Measurements from ENCODE around the gene DNASE2. TPM values are rescaled to one million over a fixed set of nuclear protein-coding genes. Genes with fewer than 3 reads are reported as not detected.

Gene DNASE2
- total and polyA plus RNA-seq, 2 of the 8 experiments (the other 6 are each of a cell fraction or from before 2014, with no cell fraction given), result 33.2 to 48.2 TPM

DNA sequence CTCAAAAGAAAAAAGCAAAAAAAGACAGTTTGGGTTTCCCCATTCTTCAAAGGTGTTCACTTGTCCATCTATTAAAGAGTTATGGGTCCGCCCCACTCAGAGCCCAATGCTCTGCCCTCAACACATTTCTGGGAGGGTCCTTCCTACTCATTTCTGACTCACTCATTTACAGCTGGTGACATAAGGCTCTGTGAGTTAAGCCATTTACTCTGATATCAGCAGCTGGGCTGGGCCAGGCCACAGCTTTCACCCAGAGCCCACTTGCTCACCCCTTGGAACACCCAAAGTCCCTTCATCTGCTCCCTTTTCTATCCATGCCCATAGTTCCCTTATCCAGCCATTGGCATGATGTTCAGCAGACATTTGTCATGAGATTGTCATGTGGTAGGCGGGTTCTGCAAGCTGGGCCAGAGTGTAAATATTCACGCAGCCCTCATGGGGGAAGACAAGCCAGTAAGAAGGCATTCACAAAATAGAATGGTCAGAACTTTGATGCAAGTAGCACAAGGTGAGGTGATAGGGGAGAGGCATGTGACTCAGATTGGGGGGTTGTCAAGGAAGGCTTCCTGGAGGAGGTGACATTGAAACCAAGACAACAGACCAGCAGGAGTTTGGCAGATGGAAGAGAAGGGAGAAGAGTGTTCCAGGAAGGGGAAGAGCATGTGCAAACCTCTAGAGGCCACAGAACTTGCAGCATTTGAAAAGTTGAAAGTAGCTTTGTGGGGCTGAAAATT is 37.1 kb downstream of the DNASE2 start:
- FAIRE-seq (no peak), DNase-seq (ENCODE audit: low read depth in 1 of 2, low spot score in 2 of 2) (no peak)
- H3K14ac ChIP-seq (ENCODE audit: insufficient read length), result no peak overlapping the region
- no peak overlapping the region for H4K91ac ChIP-seq (replicated peaks; ENCODE audit: insufficient read length, low read length)
- no peaks in the 10 kb centered on the region for H3K9me3 ChIP-seq (ENCODE audit: insufficient read depth in 2 of 2, low read depth in 1 of 2, low read length in 1 of 2)
- no peak overlapping the region for H3K23ac ChIP-seq (ENCODE audit: insufficient read length)
- POLR2A ChIA-PET (ENCODE audit: partially characterized antibody), result no interaction called here
- H2BK12ac ChIP-seq (ENCODE audit: low read depth, low read length), result no peak overlapping the region
- 89% methylated on average over 3 of the region's 3 CpGs; no CpG with 5 or more reads in 1 of the 2 experiments for WGBS, 2 experiments (ENCODE audit: extremely low coverage in 1 of 2, insufficient coverage in 1 of 2, insufficient read length in 1 of 2, insufficient replicate concordance in 2 of 2, low coverage in 1 of 2, low lambda C conversion rate in 2 of 2, missing lambda C conversion rate in 1 of 2)
- H3K4me2 ChIP-seq (ENCODE audit: insufficient read depth in 1 of 2, low read depth in 2 of 2, low read length in 2 of 2), result no peak overlapping the region
- H3K4me1 ChIP-seq (replicated peaks in 1 of 4; ENCODE audit: control insufficient read depth in 3 of 4, insufficient read depth in 4 of 4, low read length in 3 of 4), result peaks cover 6 to 28% (median 8%) of the 10 kb centered on the region in 4 experiments
- H3K27ac ChIP-seq (ENCODE audit: low read depth, low read length), result no peak overlapping the region
- no peak overlapping the region for H2AK5ac ChIP-seq (ENCODE audit: low read depth, low read length)
- H2BK5ac ChIP-seq (ENCODE audit: low read depth, low read length), result no peak overlapping the region
- H3K4me3 ChIP-seq (ENCODE audit: extremely low read depth in 1 of 4, insufficient read depth in 2 of 4, low read depth in 3 of 4, low read length in 4 of 4), result no peak overlapping the region
- H4K20me1 ChIP-seq (replicated peaks in 1 of 2; ENCODE audit: control insufficient read depth in 1 of 2, insufficient read depth in 2 of 2, low read length in 2 of 2), result peaks cover 8 to 22% of the 10 kb centered on the region in 2 experiments
- no peak overlapping the region for H4K8ac ChIP-seq (ENCODE audit: extremely low read depth, insufficient read depth, low read length)
- CTCF ChIA-PET (ENCODE audit: partially characterized antibody), result interaction anchor here (1.1 to 5.7 kb wide), 4 partner anchors 8 to 84 kb away, joined by 3 to 89 read pairs (median 4); no protein-coding TSS in a partner anchor
- peaks cover 11% of the 10 kb centered on the region for H3K79me1 ChIP-seq (ENCODE audit: low read depth, low read length)
- H4K5ac ChIP-seq (ENCODE audit: insufficient read length, low read depth, low read length), result no peak overlapping the region
- H2BK120ac ChIP-seq (replicated peaks; ENCODE audit: low read depth, low read length), result no peak overlapping the region
- H2AFZ ChIP-seq (ENCODE audit: low read length), result no peak overlapping the region
- no peak overlapping the region for H3K56ac ChIP-seq (replicated peaks; ENCODE audit: insufficient read length, low read depth, low read length)
- no peak overlapping the region for H2BK20ac ChIP-seq (ENCODE audit: low read length)
- H3K36me3 ChIP-seq (ENCODE audit: control insufficient read depth in 2 of 4, insufficient read depth in 4 of 4, low read length in 3 of 4), result peaks cover 0 to 3% (median under 1%) of the 10 kb centered on the region in 4 experiments; a peak in 2 of 8 replicates
- H3K18ac ChIP-seq (ENCODE audit: extremely low read depth, low read length), result no peak overlapping the region
- no peak overlapping the region for H3K4ac ChIP-seq (replicated peaks; ENCODE audit: insufficient read length, low read depth, low read length)
- no peak overlapping the region for H3K9ac ChIP-seq (replicated peaks in 1 of 4; ENCODE audit: extremely low read depth in 1 of 4, low read depth in 3 of 4, low read length in 3 of 4)
- H3K79me2 ChIP-seq (ENCODE audit: control insufficient read depth in 1 of 2, insufficient read depth in 2 of 2, low read length in 2 of 2), result peaks cover 0 to 9% of the 10 kb centered on the region in 2 experiments; a peak in 2 of 4 replicates
- H3K23me2 ChIP-seq (ENCODE audit: low read depth, low read length), result peaks cover 8% of the 10 kb centered on the region
- H3K27me3 ChIP-seq (replicated peaks in 1 of 4; ENCODE audit: control insufficient read depth in 3 of 4, extremely low read depth in 1 of 4, insufficient read depth in 3 of 4, low read length in 3 of 4), result no peaks in the 10 kb centered on the region; a peak in 1 of 7 replicates
- no peak overlapping the region for H2BK15ac ChIP-seq (ENCODE audit: low read length)
- TF ChIP-seq CBX8 (IDR thresholded peaks at IDR 0.05; ENCODE audit: borderline replicate concordance, low read depth, low read length) (no peak), FOSL1 (IDR thresholded peaks at IDR 0.05; ENCODE audit: insufficient read depth, low read depth, low read length) (no peak), BCL11A (IDR thresholded peaks at IDR 0.05; ENCODE audit: low read depth in 2 of 2, low read length in 2 of 2) (no peak), GABPA (IDR thresholded peaks at IDR 0.05; ENCODE audit: borderline replicate concordance, insufficient read depth, low read length) (no peak), YY1 (IDR thresholded peaks at IDR 0.05; ENCODE audit: low read depth, low read length) (no peak), SP1 (IDR thresholded peaks at IDR 0.05; ENCODE audit: low read depth, low read length) (no peak), EP300 (IDR thresholded peaks at IDR 0.05; ENCODE audit: borderline replicate concordance in 1 of 2, low read depth in 2 of 2, low read length in 2 of 2) (no peak), KDM5A (IDR thresholded peaks at IDR 0.05; ENCODE audit: low read length) (no peak), SP4 (IDR thresholded peaks at IDR 0.05; ENCODE audit: low read length) (no peak), SIX5 (IDR thresholded peaks at IDR 0.05; ENCODE audit: low read depth, low read length) (no peak), ZNF274 (IDR thresholded peaks at IDR 0.05; ENCODE audit: borderline replicate concordance, extremely low read depth, low read length) (no peak)
- TF ChIP-seq, protein P1, sequence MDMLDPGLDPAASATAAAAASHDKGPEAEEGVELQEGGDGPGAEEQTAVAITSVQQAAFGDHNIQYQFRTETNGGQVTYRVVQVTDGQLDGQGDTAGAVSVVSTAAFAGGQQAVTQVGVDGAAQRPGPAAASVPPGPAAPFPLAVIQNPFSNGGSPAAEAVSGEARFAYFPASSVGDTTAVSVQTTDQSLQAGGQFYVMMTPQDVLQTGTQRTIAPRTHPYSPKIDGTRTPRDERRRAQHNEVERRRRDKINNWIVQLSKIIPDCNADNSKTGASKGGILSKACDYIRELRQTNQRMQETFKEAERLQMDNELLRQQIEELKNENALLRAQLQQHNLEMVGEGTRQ (IDR thresholded peaks at IDR 0.05; ENCODE audit: low read length), result no peak

Data from H1 (cell line).